Measurements from ENCODE around the gene GMEB2. TPM values are rescaled to one million over a fixed set of nuclear protein-coding genes. Genes with fewer than 3 reads are reported as not detected.

The GMEB2 gene
- total and polyA plus RNA-seq, 11 donors, result 4.3 to 10.0 (median 6.1) TPM

GRCh38 chr20:63659370-63659769 is 32.5 kb upstream of the GMEB2 start:
- Histone ChIP-seq H3K27me3 (no peaks in the 10 kb centered on the region), H3K4me3 (peak overlapping the region; percentile 61 to 91 (median 78)), H3K27ac (peak overlapping the region in 9 of 12 donors; percentile 65 to 98 (median 91)), H3K36me3 (peaks cover 0 to 41% (median 32%) of the 10 kb centered on the region in 9 donors), H3K9me3 (no peaks in the 10 kb centered on the region), H3K4me1 (peaks cover 3 to 24% (median 16%) of the 10 kb centered on the region in 12 donors)
- intact Hi-C loops (cut with DNase I), result loop anchor here in 1 of 10 donors (2.0 to 10.0 kb wide), 3 partner anchors 33 to 205 kb away; partner anchors contain the start of genes ABHD16B, GMEB2, LIME1 and SLC2A4RG
- WGBS, 4 donors, result 62 to 71% (median 65%) methylated on average over 13 of the region's 13 CpGs
- TF ChIP-seq POLR2A (IDR thresholded peaks at IDR 0.05) (no peak), CTCF (IDR thresholded peaks at IDR 0.05) (no peak)
- no peak for ATAC-seq
- DNase-seq, result no peak

GRCh38 chr20:63658749-63659187 is 31.9 kb upstream of the GMEB2 start:
- Histone ChIP-seq H3K27ac (peak overlapping the region; percentile 65 to 98 (median 89)), H3K27me3 (no peaks in the 10 kb centered on the region), H3K9me3 (no peaks in the 10 kb centered on the region), H3K4me1 (peaks cover 3 to 30% (median 18%) of the 10 kb centered on the region in 12 donors), H3K4me3 (peak overlapping the region; percentile 61 to 91 (median 78)), H3K36me3 (peaks cover 0 to 39% (median 31%) of the 10 kb centered on the region in 9 donors)
- intact Hi-C loops (cut with DNase I), result loop anchor here in 1 of 10 donors (2.0 to 10.0 kb wide), 3 partner anchors 32 to 206 kb away; partner anchors contain the start of genes ABHD16B, GMEB2, LIME1 and SLC2A4RG
- 2% methylated on average over 23 to 25 of the region's 25 CpGs for whole genome bisulfite sequencing, 4 donors
- ATAC-seq (peak; percentile 3 to 46 (median 44)), DNase-seq (peak in 2 of 5 donors; percentile 49 to 55)
- TF ChIP-seq CTCF (IDR thresholded peaks at IDR 0.05), result no peak

GRCh38 chr20:63657937-63658748 is 31.2 kb upstream of the GMEB2 start, which contains the start of gene RTEL1:
Gene RTEL1, plus strand, starts transcription at chr20:63658312. Its CDS starts 1,091 bp downstream, at chr20:63659403.
- Histone ChIP-seq H3K4me1 (peaks cover 3 to 33% (median 21%) of the 10 kb centered on the region in 12 donors), H3K4me3 (peak within 1 kb of the TSS; percentile 61 to 91 (median 78)), H3K36me3 (peaks cover 0 to 33% (median 27%) of the 10 kb centered on the region in 9 donors), H3K9me3 (no peaks in the 10 kb centered on the region), H3K27ac (peak within 1 kb of the TSS; percentile 65 to 98 (median 89)), H3K27me3 (peaks cover 0 to under 1% (median 0%) of the 10 kb centered on the region in 9 donors)
- WGBS, 4 donors, result 2 to 5% (median 2%) methylated on average over 49 to 73 of the region's 73 CpGs
- intact Hi-C loops (cut with DNase I), result loop anchor here in 1 of 10 donors (2.0 to 10.0 kb wide), 3 partner anchors 31 to 207 kb away; partner anchors contain the start of genes ABHD16B, GMEB2, LIME1 and SLC2A4RG
- DNase-seq, result peak; percentile 94 to 96 (median 95)
- ATAC-seq, result peak; percentile 91 to 97 (median 96)
- TF ChIP-seq POLR2A (IDR thresholded peaks at IDR 0.05), result peak in 1 of 2 donors; percentile 35
- TF ChIP-seq CTCF (IDR thresholded peaks at IDR 0.05), result peak in 1 of 12 donors; percentile 10
